GM21381 (cell line): ENCODE results near the gene KLK3.

Experiments used
- ATAC-seq: cut with Tn5 transposase; IDR thresholded peaks from one replicate; pipeline ENCODE4 v1.9.1; 2021; ENCODE audit warnings: mild to moderate bottlenecking, moderate library complexity; ENCODE audit not compliant: unreplicated experiment

Gene KLK3

DNA sequence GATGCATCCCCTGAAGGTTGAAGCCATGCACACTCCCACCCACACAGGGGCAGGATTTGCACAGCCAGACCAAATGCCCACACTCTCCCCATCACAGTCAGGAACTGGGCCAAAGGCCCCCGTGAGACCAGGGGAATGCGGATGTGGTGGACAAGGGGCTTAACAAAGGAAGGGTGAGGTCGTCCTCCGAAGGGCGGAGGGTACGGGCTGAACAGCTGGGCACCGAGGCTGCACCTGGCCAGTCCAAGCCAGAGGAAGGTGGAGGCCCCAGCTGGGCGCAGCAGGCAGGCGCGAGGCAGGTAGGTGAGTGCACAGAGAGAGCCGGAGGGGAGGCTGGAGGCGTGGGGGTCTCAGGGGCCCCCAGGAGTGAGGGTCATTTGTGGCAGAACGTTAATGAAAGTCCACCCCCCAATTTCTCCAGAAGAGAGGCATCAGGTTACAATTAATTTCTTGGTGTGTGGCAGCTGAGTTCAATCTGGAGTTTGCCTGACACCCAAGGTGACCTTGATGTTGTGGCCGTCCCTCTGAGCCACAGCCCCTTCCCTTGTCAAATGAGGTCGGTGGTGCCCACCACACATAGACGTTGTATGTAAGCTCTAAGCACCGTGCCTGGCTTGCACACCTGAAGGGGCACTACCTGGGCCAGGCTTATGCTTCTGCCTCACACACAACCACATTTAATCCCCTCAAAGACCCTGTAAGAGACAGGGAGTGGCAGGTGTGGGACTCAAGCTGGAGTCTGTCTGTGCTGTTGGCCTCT is 24.3 kb upstream of the KLK3 start:
- ATAC-seq, result no peak

DNA sequence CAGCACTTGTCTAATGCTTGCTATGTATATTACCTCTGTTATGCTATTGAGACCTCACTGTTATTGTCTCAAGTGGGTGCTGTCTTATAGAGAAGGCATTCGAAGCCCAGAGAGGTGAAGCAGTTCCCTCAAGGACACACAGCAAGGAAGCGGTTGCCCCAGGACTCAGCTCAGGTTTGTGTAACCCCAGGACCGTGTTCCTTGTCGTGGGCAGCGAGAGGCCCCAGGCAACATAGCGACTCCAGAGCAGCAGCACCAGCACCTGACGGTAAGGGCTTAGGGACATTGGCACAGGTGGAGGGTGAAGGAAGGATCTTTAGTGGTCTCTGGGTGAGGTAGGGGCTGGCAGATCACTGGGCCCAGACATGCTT is 23.7 kb upstream of the KLK3 start:
- no peak for ATAC-seq

DNA sequence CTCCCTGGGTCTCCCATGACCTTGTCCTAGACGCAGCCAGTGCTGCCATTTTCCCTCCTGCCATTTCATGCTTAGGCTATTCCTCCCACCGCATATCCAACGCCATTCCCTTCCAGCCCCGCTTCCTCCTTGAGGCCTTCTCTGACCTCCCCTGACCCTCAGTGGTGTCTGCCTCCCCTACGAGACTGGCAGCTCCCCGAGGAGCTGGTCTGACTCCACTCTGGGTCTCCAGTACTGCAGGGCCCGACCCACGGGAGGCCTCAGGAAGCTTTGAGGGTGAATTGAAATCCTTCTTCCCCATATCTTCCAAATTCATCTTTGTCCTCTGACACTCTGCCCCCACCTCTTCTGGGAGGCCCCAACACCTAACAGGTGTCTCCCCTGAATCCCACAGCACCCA is 22.0 kb upstream of the KLK3 start:
- no peak for ATAC-seq

DNA sequence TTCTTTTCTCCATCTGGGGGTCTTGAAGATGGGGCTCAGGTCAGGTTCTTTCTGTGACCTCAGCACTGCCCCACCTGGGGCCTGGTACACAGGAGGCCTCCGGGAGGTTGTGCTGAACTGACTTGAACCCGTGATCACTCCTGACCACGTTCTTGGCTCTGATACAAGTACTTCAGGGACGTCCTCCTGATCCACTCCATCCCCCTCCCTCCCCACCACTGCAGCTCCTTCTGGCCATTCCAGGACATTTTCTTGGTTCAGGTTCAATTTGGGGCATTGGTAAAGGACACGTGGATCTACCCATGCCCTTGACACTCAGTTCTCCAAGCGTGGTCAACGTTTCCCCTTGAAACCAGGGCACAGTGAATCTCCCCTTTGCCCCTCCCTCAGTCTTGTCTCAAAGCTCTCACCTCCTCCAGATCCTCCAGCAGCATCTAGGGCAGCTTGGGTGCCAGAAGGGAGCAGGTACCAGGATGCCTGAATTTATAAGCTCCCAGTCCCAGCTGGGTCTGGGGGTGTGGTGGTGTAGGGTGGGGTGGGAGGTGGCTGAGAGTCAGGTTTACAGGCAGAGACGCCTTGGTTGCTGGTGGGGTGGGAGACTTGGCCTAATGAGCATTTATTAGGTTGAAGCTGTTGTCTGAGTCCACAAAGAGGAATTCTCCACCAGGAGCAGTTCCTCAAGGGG is 21.5 kb upstream of the KLK3 start, which contains the start of gene KLK15:
KLK15 (minus strand) TSS at position 458 of the 685 bp plus-strand sequence. CDS start 2,082 bp downstream, outside the sequence.
- no peak for ATAC-seq

DNA sequence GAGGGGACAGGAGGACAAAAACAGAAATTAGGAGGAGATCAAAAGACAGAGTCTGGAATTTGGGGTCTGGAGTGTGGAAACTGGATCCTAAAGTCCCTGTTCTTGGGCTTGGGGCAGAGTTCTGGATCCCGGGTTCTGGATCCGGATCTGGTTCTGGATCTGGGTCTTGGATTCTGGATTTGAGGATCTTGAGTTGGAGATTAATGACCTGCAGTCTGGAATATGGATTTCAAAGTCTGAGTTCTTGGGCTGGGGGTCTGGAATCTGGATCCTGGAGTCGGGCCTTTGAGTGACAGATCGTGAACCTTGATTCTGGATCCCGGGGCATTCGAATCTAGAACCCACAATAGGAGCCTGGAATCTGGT is 20.9 kb upstream of the KLK3 start:
- ATAC-seq, result no peak

DNA sequence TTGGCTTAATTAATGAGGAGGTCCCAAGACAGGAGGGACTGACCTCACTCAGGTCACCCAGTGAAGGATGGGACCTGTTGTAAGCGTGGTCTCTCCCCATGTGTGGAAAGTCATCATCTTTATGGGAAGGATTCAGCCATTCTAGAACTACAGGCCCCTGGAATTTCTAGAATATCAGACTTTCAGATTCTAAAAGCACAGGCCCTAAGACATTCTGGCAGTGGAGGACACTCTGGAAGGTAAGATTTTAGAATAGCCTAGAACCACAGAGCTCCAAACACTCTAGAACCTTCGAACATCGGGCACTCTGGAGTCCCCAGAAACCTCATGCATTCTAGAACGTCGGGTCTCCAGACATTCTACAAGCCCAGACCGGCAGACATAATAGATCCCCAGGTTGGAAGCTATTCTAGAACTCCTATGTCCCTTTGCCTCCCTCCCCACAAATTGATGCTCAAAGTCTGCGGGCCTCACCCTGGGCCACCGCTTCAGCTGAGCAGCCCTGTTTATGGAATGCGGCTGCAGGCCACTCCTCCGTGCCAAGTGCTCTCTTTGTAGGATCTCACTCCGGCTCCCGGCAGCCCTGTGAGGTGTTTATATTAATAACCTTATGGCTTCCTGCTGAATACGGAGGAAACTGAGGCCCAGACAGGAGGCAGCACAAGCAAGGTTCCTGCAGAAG is 19.5 kb upstream of the KLK3 start:
- no peak for ATAC-seq

- peak; percentile 84 for ATAC-seq
Observed at GRCh38 chr19:50835785-50836542, 18.8 kb upstream of the KLK3 start.

- no peak for ATAC-seq
Observed at GRCh38 chr19:50836543-50837195, 18.0 kb upstream of the KLK3 start.

- ATAC-seq, result no peak
Observed at GRCh38 chr19:50837300-50837699, 17.4 kb upstream of the KLK3 start.

DNA sequence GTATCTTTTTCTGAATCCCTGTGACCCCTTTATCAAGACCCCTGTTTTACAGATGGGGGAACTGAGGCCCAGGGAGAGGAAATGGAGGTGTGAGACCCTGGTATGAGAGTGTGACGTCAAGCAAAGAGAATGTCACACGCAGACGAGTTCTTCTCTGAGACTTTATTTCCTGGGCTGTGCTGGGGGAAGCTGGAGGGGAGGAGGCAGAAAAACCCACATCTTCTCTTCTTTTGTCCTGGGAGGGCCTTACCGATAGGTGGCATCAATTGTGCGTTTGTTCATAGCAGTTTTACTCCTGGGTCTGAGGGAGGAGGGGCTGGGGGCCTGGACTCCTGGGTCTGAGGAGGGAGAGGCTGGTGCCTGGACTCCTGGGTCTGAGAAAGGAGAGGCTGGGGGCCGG is 16.5 kb upstream of the KLK3 start:
- ATAC-seq, result no peak

- no peak for ATAC-seq
Observed at GRCh38 chr19:50839712-50840655, 14.7 kb upstream of the KLK3 start.

- no peak for ATAC-seq
Observed at GRCh38 chr19:50842130-50842529, 12.6 kb upstream of the KLK3 start.

- ATAC-seq, result no peak
Observed at GRCh38 chr19:50843205-50843604, 11.5 kb upstream of the KLK3 start.

- ATAC-seq, result no peak
Observed at GRCh38 chr19:50843701-50844221, 11.0 kb upstream of the KLK3 start.

DNA sequence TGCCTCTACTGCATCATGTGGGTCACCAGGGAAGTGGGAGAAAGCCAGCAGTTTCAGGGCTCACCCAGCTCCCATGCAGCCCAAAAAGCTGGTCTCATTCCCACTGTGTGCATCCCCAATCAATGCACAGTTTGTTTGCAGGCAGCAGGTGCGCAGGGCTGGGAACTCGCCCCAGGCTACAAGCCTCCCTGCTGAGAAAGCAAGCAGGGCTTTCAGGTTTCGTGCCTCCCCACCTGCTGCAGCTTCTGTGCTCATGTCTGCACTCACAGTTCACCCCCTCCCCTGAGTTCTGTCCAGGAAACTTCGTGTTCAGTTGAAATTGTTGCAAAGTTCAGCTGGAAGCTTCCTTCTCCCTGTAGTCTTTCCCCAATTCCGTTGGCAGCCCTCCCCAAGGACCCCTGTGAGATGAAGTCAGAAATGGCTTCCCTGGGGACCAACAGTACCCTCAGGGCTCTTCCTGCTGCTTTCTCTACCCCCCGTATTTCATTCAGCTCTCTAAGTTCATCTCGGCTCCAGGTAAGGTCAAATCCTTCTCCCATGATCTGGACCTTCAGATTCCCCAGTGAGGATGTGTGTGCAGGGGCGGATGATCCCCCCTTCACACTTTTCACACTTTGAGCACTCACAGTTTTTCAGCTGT is 10.3 kb upstream of the KLK3 start:
- ATAC-seq, result no peak

DNA sequence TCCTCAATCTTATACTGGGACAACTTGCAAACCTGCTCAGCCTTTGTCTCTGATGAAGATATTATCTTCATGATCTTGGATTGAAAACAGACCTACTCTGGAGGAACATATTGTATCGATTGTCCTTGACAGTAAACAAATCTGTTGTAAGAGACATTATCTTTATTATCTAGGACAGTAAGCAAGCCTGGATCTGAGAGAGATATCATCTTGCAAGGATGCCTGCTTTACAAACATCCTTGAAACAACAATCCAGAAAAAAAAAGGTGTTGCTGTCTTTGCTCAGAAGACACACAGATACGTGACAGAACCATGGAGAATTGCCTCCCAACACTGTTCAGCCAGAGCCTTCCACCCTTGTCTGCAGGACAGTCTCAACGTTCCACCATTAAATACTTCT is 4.0 kb upstream of the KLK3 start:
- ATAC-seq, result no peak

- ATAC-seq, result no peak
Observed at GRCh38 chr19:50851620-50852019, 3.1 kb upstream of the KLK3 start.

DNA sequence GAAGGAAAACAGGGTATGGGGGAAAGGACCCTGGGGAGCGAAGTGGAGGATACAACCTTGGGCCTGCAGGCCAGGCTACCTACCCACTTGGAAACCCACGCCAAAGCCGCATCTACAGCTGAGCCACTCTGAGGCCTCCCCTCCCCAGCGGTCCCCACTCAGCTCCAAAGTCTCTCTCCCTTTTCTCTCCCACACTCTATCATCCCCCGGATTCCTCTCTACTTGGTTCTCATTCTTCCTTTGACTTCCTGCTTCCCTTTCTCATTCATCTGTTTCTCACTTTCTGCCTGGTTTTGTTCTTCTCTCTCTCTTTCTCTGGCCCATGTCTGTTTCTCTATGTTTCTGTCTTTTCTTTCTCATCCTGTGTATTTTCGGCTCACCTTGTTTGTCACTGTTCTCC is 2.7 kb downstream of the KLK3 start:
- ATAC-seq, result no peak

- ATAC-seq, result no peak
Observed at GRCh38 chr19:50858886-50859285, 4.2 kb downstream of the KLK3 start.
